DOHH2 (cell line): ENCODE results near the gene TNFRSF12A.

ENCODE experiments used
- H3F3A ChIP-seq: fragments of 200-600 bp; sonication (generic), shearing (Covaris generic); 2 replicates; pipeline ENCODE4 v1.6.0; 2016; ENCODE audit warnings: antibody characterized with exemption, mild to moderate bottlenecking; ENCODE audit not compliant: control insufficient read depth, insufficient read depth
- H3K27ac ChIP-seq: fragments of 200-600 bp; sonication (generic); 2 replicates; pipeline ENCODE4 v1.5.1; 2014; ENCODE audit warnings: low read depth, mild to moderate bottlenecking, low read length, moderate library complexity
- H3K27me3 ChIP-seq: fragments of 200-600 bp; sonication (generic); 2 replicates; pipeline ENCODE4 v1.6.1; 2014; ENCODE audit warnings: mild to moderate bottlenecking, low read length, mixed read lengths; ENCODE audit not compliant: control insufficient read depth
- H3K36me3 ChIP-seq: fragments of 200-600 bp; sonication (generic); 2 replicates; pipeline ENCODE4 v1.6.1; 2014; ENCODE audit warnings: mild to moderate bottlenecking, low read length, moderate library complexity, mixed read lengths; ENCODE audit not compliant: control insufficient read depth
- H3K4me1 ChIP-seq: fragments of 200-600 bp; sonication (generic); 2 replicates; pipeline ENCODE4 v1.6.1; 2014; ENCODE audit warnings: mild to moderate bottlenecking, low read length, mixed read lengths; ENCODE audit not compliant: control insufficient read depth
- H3K4me2 ChIP-seq: fragments of 200-600 bp; sonication (generic); 2 replicates; pipeline ENCODE4 v1.6.0; 2014; ENCODE audit warnings: mild to moderate bottlenecking, low read length, moderate library complexity
- H3K4me3 ChIP-seq: fragments of 200-600 bp; sonication (generic); 2 replicates; pipeline ENCODE4 v1.5.1; 2014; ENCODE audit warnings: mild to moderate bottlenecking, low read length, mixed read lengths
- H3K79me2 ChIP-seq: fragments of 200-600 bp; sonication (generic); 2 replicates; pipeline ENCODE4 v1.6.1; 2014; ENCODE audit warnings: mild to moderate bottlenecking, low read length, mixed read lengths; ENCODE audit not compliant: control insufficient read depth
- H3K9me2 ChIP-seq: fragments of 200-600 bp; sonication (generic); replicated peaks from 2 replicates; pipeline ENCODE4 v1.6.1; 2014; ENCODE audit warnings: mild to moderate bottlenecking, low read length, mixed read lengths; ENCODE audit not compliant: control insufficient read depth
- H3K9me3 ChIP-seq: fragments of 200-600 bp; sonication (generic); 2 replicates; pipeline ENCODE4 v1.6.1; 2014; ENCODE audit warnings: antibody characterized with exemption, low read length, mixed read lengths; ENCODE audit not compliant: control insufficient read depth, insufficient read depth
- H4K20me1 ChIP-seq: fragments of 200-600 bp; sonication (generic); 2 replicates; pipeline ENCODE4 v1.6.0; 2014; ENCODE audit warnings: low read depth, mild to moderate bottlenecking, antibody characterized with exemption, low read length, moderate library complexity; ENCODE audit not compliant: control insufficient read depth, insufficient read depth
- CTCF ChIP-seq: fragments of 200-600 bp; sonication (generic); IDR thresholded peaks from one replicate; pipeline ENCODE4 v1.5.1; 2014; ENCODE audit warnings: antibody characterized with exemption, mild to moderate bottlenecking, low read depth, low read length; ENCODE audit not compliant: poor library complexity, severe bottlenecking
- EZH2phosphoT487 ChIP-seq: fragments of 200-600 bp; sonication (generic); IDR thresholded peaks from 2 replicates; pipeline ENCODE4 v1.6.1; 2017; ENCODE audit warnings: borderline replicate concordance, mild to moderate bottlenecking, antibody characterized with exemption, low read length, moderate library complexity, mixed read lengths

The TNFRSF12A gene

GRCh38 chr16:2976673-2977072, 43.5 kb upstream of the TNFRSF12A start:
- H3K4me3 ChIP-seq = no peak overlapping the region
- no peaks in the 10 kb centered on the region for H3K27me3 ChIP-seq
- H3K4me1 ChIP-seq = peaks cover 47% of the 10 kb centered on the region
- no peak overlapping the region for H3K4me2 ChIP-seq
- no peak overlapping the region for H3K27ac ChIP-seq
- H3K36me3 ChIP-seq = peaks cover 83% of the 10 kb centered on the region
- TF ChIP-seq EZH2phosphoT487 = no peak
- no peak for TF ChIP-seq CTCF
- no peaks in the 10 kb centered on the region for H3K9me3 ChIP-seq
- H3K9me2 ChIP-seq = no peaks in the 10 kb centered on the region
- H3F3A ChIP-seq = peaks cover 17% of the 10 kb centered on the region
- peaks cover 73% of the 10 kb centered on the region for H3K79me2 ChIP-seq
- peaks cover 6% of the 10 kb centered on the region; the same call in 1 of the 2 replicates for H4K20me1 ChIP-seq

- Histone ChIP-seq H3K36me3 (peaks cover 75% of the 10 kb centered on the region), H3K27ac (no peak overlapping the region), H3K4me1 (peaks cover 46% of the 10 kb centered on the region)
Observed at GRCh38 chr16:2977440-2977839, 42.7 kb upstream of the TNFRSF12A start.

DNA sequence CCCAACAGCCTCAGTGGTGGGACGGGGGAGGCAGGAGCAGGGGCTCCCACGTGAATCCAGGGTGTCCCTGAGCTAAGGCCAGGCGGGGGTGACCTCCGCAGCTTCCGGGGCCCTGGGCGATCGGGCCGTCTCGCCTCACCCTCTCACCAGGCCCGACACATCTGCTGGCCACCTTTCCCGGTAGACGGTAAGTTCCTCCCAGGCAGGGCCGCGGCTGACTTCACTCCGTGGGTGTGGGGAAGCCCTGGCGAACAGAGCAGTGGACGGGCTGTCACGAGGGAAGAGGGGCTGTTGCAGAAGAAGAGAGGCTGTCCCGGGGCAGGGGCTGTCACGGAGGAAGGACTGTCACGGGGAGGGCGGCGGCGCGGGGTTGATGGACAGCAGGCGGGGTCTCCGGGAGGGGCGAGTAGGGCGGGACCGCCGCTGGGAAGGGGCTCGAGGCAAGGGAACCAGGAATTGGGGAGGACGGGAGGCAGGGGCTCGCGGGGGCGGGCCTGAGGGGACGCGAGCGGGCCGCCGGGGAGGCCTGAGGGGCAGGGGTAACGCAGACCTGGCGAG, 40.4 kb upstream of the TNFRSF12A start:
- Histone ChIP-seq H3K27ac (peak overlapping the region; percentile 74), H4K20me1 (peaks cover 6% of the 10 kb centered on the region; the same call in 1 of the 2 replicates), H3K4me2 (peak overlapping the region; percentile 97), H3K4me3 (peak overlapping the region; percentile 99), H3F3A (peaks cover 6% of the 10 kb centered on the region), H3K4me1 (peaks cover 50% of the 10 kb centered on the region), H3K36me3 (peaks cover 52% of the 10 kb centered on the region), H3K79me2 (peaks cover 63% of the 10 kb centered on the region), H3K27me3 (no peaks in the 10 kb centered on the region), H3K9me2 (no peaks in the 10 kb centered on the region), H3K9me3 (no peaks in the 10 kb centered on the region)
- TF ChIP-seq CTCF = no peak
- TF ChIP-seq EZH2phosphoT487 = no peak

More at GRCh38 chr16:2977440-2977839, 42.7 kb upstream of the TNFRSF12A start:
- Histone ChIP-seq H3K9me3 (no peaks in the 10 kb centered on the region), H3K4me2 (peak overlapping the region; percentile 37), H3K27me3 (no peaks in the 10 kb centered on the region), H4K20me1 (peaks cover 6% of the 10 kb centered on the region; the same call in 1 of the 2 replicates), H3K4me3 (0 out of 2 replicates have a peak overlapping the region, but pooled peaks have one; percentile 19), H3K79me2 (peaks cover 66% of the 10 kb centered on the region), H3K9me2 (no peaks in the 10 kb centered on the region), H3F3A (peaks cover 11% of the 10 kb centered on the region)
- TF ChIP-seq CTCF (no peak), EZH2phosphoT487 (no peak)
